DOHH2 (cell line): Measurements from ENCODE around the gene CACNA2D4.

Source experiments
- H3F3A ChIP-seq: fragments of 200-600 bp; sonication (generic), shearing (Covaris generic); 2 replicates; pipeline ENCODE4 v1.6.0; 2016; ENCODE audit warnings: antibody characterized with exemption, mild to moderate bottlenecking; ENCODE audit not compliant: control insufficient read depth, insufficient read depth
- H3K27ac ChIP-seq: fragments of 200-600 bp; sonication (generic); 2 replicates; pipeline ENCODE4 v1.5.1; 2014; ENCODE audit warnings: low read depth, mild to moderate bottlenecking, low read length, moderate library complexity
- H3K27me3 ChIP-seq: fragments of 200-600 bp; sonication (generic); 2 replicates; pipeline ENCODE4 v1.6.1; 2014; ENCODE audit warnings: mild to moderate bottlenecking, low read length, mixed read lengths; ENCODE audit not compliant: control insufficient read depth
- H3K36me3 ChIP-seq: fragments of 200-600 bp; sonication (generic); 2 replicates; pipeline ENCODE4 v1.6.1; 2014; ENCODE audit warnings: mild to moderate bottlenecking, low read length, moderate library complexity, mixed read lengths; ENCODE audit not compliant: control insufficient read depth
- H3K4me1 ChIP-seq: fragments of 200-600 bp; sonication (generic); 2 replicates; pipeline ENCODE4 v1.6.1; 2014; ENCODE audit warnings: mild to moderate bottlenecking, low read length, mixed read lengths; ENCODE audit not compliant: control insufficient read depth
- H3K4me2 ChIP-seq: fragments of 200-600 bp; sonication (generic); 2 replicates; pipeline ENCODE4 v1.6.0; 2014; ENCODE audit warnings: mild to moderate bottlenecking, low read length, moderate library complexity
- H3K4me3 ChIP-seq: fragments of 200-600 bp; sonication (generic); 2 replicates; pipeline ENCODE4 v1.5.1; 2014; ENCODE audit warnings: mild to moderate bottlenecking, low read length, mixed read lengths
- H3K79me2 ChIP-seq: fragments of 200-600 bp; sonication (generic); 2 replicates; pipeline ENCODE4 v1.6.1; 2014; ENCODE audit warnings: mild to moderate bottlenecking, low read length, mixed read lengths; ENCODE audit not compliant: control insufficient read depth
- H3K9me2 ChIP-seq: fragments of 200-600 bp; sonication (generic); replicated peaks from 2 replicates; pipeline ENCODE4 v1.6.1; 2014; ENCODE audit warnings: mild to moderate bottlenecking, low read length, mixed read lengths; ENCODE audit not compliant: control insufficient read depth
- H3K9me3 ChIP-seq: fragments of 200-600 bp; sonication (generic); 2 replicates; pipeline ENCODE4 v1.6.1; 2014; ENCODE audit warnings: antibody characterized with exemption, low read length, mixed read lengths; ENCODE audit not compliant: control insufficient read depth, insufficient read depth
- H4K20me1 ChIP-seq: fragments of 200-600 bp; sonication (generic); 2 replicates; pipeline ENCODE4 v1.6.0; 2014; ENCODE audit warnings: low read depth, mild to moderate bottlenecking, antibody characterized with exemption, low read length, moderate library complexity; ENCODE audit not compliant: control insufficient read depth, insufficient read depth
- EZH2phosphoT487 ChIP-seq: fragments of 200-600 bp; sonication (generic); IDR thresholded peaks from 2 replicates; pipeline ENCODE4 v1.6.1; 2017; ENCODE audit warnings: borderline replicate concordance, mild to moderate bottlenecking, antibody characterized with exemption, low read length, moderate library complexity, mixed read lengths
- TF ChIP-seq, protein P1 (sequence below): fragments of 200-600 bp; sonication (generic); IDR thresholded peaks from one replicate; pipeline ENCODE4 v1.5.1; 2014; ENCODE audit warnings: antibody characterized with exemption, mild to moderate bottlenecking, low read depth, low read length; ENCODE audit not compliant: poor library complexity, severe bottlenecking

CACNA2D4 gene

GRCh38 chr12:1879633-1880032 is 38.8 kb downstream of the CACNA2D4 start:
- H3K4me3 ChIP-seq, result no peak overlapping the region
- H4K20me1 ChIP-seq, result no peaks in the 10 kb centered on the region
- TF ChIP-seq EZH2phosphoT487, result no peak
- TF ChIP-seq, protein P1, sequence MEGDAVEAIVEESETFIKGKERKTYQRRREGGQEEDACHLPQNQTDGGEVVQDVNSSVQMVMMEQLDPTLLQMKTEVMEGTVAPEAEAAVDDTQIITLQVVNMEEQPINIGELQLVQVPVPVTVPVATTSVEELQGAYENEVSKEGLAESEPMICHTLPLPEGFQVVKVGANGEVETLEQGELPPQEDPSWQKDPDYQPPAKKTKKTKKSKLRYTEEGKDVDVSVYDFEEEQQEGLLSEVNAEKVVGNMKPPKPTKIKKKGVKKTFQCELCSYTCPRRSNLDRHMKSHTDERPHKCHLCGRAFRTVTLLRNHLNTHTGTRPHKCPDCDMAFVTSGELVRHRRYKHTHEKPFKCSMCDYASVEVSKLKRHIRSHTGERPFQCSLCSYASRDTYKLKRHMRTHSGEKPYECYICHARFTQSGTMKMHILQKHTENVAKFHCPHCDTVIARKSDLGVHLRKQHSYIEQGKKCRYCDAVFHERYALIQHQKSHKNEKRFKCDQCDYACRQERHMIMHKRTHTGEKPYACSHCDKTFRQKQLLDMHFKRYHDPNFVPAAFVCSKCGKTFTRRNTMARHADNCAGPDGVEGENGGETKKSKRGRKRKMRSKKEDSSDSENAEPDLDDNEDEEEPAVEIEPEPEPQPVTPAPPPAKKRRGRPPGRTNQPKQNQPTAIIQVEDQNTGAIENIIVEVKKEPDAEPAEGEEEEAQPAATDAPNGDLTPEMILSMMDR, result no peak
- no peaks in the 10 kb centered on the region for H3K4me1 ChIP-seq
- no peaks in the 10 kb centered on the region for H3F3A ChIP-seq
- H3K9me3 ChIP-seq, result no peaks in the 10 kb centered on the region
- H3K79me2 ChIP-seq, result no peaks in the 10 kb centered on the region
- H3K9me2 ChIP-seq, result no peaks in the 10 kb centered on the region
- H3K4me2 ChIP-seq, result no peak overlapping the region
- H3K27me3 ChIP-seq, result peaks cover 15% of the 10 kb centered on the region; the same call in 1 of the 2 replicates
- no peak overlapping the region for H3K27ac ChIP-seq
- no peaks in the 10 kb centered on the region for H3K36me3 ChIP-seq

DNA sequence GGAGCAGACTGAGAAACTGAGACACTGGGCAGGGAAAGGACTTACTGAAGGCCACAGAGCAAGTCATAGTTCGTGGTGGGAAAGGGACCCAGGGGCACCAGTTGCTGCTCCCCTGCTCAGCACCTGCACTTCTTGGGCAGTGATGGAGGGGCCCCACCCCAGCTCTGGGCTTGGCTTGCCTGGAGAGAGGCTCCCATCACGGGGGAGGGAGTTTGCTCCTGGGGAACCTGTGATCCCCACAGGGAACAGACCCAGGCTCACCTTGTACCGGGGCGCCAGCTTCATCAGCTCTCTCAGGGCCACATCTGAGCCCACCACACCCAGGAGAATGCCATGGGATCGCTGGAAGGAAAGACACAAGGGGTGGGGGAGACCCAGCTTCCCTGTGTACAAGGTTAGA is 39.8 kb downstream of the CACNA2D4 start:
- no peak overlapping the region for H3K4me2 ChIP-seq
- H3K4me1 ChIP-seq, result no peaks in the 10 kb centered on the region
- H3K27me3 ChIP-seq, result peaks cover 20% of the 10 kb centered on the region; the same call in 1 of the 2 replicates
- no peaks in the 10 kb centered on the region for H4K20me1 ChIP-seq
- no peaks in the 10 kb centered on the region for H3K36me3 ChIP-seq
- H3F3A ChIP-seq, result no peaks in the 10 kb centered on the region
- TF ChIP-seq, protein P1, result no peak
- no peak for TF ChIP-seq EZH2phosphoT487
- H3K9me3 ChIP-seq, result no peaks in the 10 kb centered on the region
- H3K27ac ChIP-seq, result no peak overlapping the region
- no peaks in the 10 kb centered on the region for H3K9me2 ChIP-seq
- H3K79me2 ChIP-seq, result no peaks in the 10 kb centered on the region
- H3K4me3 ChIP-seq, result no peak overlapping the region

- H3K27ac ChIP-seq, result no peak overlapping the region
- H3K27me3 ChIP-seq, result peaks cover 21% of the 10 kb centered on the region; the same call in 1 of the 2 replicates
- no peaks in the 10 kb centered on the region for H3K9me2 ChIP-seq
- no peaks in the 10 kb centered on the region for H3K4me1 ChIP-seq
- no peaks in the 10 kb centered on the region for H3K79me2 ChIP-seq
- H3K4me3 ChIP-seq, result no peak overlapping the region
- H3K4me2 ChIP-seq, result no peak overlapping the region
- no peaks in the 10 kb centered on the region for H3K36me3 ChIP-seq
- H4K20me1 ChIP-seq, result no peaks in the 10 kb centered on the region
- no peaks in the 10 kb centered on the region for H3K9me3 ChIP-seq
- no peak for TF ChIP-seq EZH2phosphoT487
- TF ChIP-seq, protein P1, result no peak
- H3F3A ChIP-seq, result no peaks in the 10 kb centered on the region
Observed at GRCh38 chr12:1878214-1878613, 40.2 kb downstream of the CACNA2D4 start.
